Type B pancreatic cell (in vitro differentiated cells): ENCODE data around the gene ZDHHC14. TPM values are rescaled to one million over a fixed set of nuclear protein-coding genes. Genes with fewer than 3 reads are reported as not detected.

Experiments used
- DNase-seq: peaks from one replicate; pipeline ENCODE4 v3.0.0; 2021; ENCODE audit warnings: mixed read lengths; ENCODE audit not compliant: unreplicated experiment; ENCODE audit errors: extremely low spot score
- H3K27ac Mint-ChIP-seq: 2 replicates; pipeline ENCODE4 v1.8.0; 2021; ENCODE audit warnings: mild to moderate bottlenecking, mixed read lengths
- H3K27me3 Mint-ChIP-seq: 2 replicates; pipeline ENCODE4 v1.8.0; 2021; ENCODE audit warnings: mixed read lengths
- H3K36me3 Mint-ChIP-seq: 2 replicates; pipeline ENCODE4 v1.8.0; 2021; ENCODE audit warnings: mixed read lengths
- H3K4me1 Mint-ChIP-seq: one replicate; pipeline ENCODE4 v1.8.0; 2021; ENCODE audit warnings: mixed read lengths; ENCODE audit not compliant: unreplicated experiment
- H3K4me3 Mint-ChIP-seq: 2 replicates; pipeline ENCODE4 v1.8.0; 2021; ENCODE audit warnings: mild to moderate bottlenecking, mixed read lengths
- H3K9me3 Mint-ChIP-seq: 2 replicates; pipeline ENCODE4 v1.8.0; 2021; ENCODE audit warnings: mixed read lengths
- CTCF ChIP-seq: fragments of 200-600 bp; sonication (generic); conservative IDR thresholded peaks from 2 replicates; pipeline ENCODE4 v1.5.0; 2021; ENCODE audit warnings: antibody characterized with exemption, mild to moderate bottlenecking
- total RNA-seq: library from RNA; stranded (reverse); gene quantifications from 2 replicates; pipeline ENCODE4 v1.2.1, GENCODE V29; 2021; ENCODE audit warnings: low replicate concordance

The ZDHHC14 gene
- total RNA-seq, 1 donor from 2014 or later = 11.1 TPM

- DNase-seq = no peak
- Mint-ChIP-seq H3K27ac (no peak overlapping the region), H3K9me3 (no peaks in the 10 kb centered on the region), H3K27me3 (peaks cover 7% of the 10 kb centered on the region), H3K4me1 (peaks cover 10% of the 10 kb centered on the region), H3K36me3 (no peaks in the 10 kb centered on the region), H3K4me3 (no peak overlapping the region)
- TF ChIP-seq CTCF = no peak
Observed at GRCh38 chr6:157492741-157493140, 111.8 kb downstream of the ZDHHC14 start.

- DNase-seq = no peak
- no peaks in the 10 kb centered on the region for H3K9me3 Mint-ChIP-seq
- no peaks in the 10 kb centered on the region for H3K36me3 Mint-ChIP-seq
- TF ChIP-seq CTCF = no peak
- no peak overlapping the region for H3K27ac Mint-ChIP-seq
- H3K4me1 Mint-ChIP-seq = peaks cover 10% of the 10 kb centered on the region
- H3K4me3 Mint-ChIP-seq = no peak overlapping the region
- H3K27me3 Mint-ChIP-seq = peaks cover 7% of the 10 kb centered on the region
Observed at GRCh38 chr6:157493173-157493572, 112.2 kb downstream of the ZDHHC14 start.

GRCh38 chr6:157493576-157493975, 112.6 kb downstream of the ZDHHC14 start:
- Mint-ChIP-seq H3K4me3 (no peak overlapping the region), H3K4me1 (peaks cover 9% of the 10 kb centered on the region), H3K27me3 (peaks cover 7% of the 10 kb centered on the region), H3K27ac (no peak overlapping the region), H3K9me3 (no peaks in the 10 kb centered on the region), H3K36me3 (no peaks in the 10 kb centered on the region)
- DNase-seq = no peak
- no peak for TF ChIP-seq CTCF

- no peak for TF ChIP-seq CTCF
- Mint-ChIP-seq H3K27me3 (peaks cover 7% of the 10 kb centered on the region), H3K4me1 (peaks cover 4% of the 10 kb centered on the region), H3K27ac (no peak overlapping the region), H3K36me3 (no peaks in the 10 kb centered on the region), H3K4me3 (no peak overlapping the region), H3K9me3 (no peaks in the 10 kb centered on the region)
- no peak for DNase-seq
Observed at GRCh38 chr6:157494132-157494710, 113.2 kb downstream of the ZDHHC14 start.

- DNase-seq = no peak
- TF ChIP-seq CTCF = no peak
- Mint-ChIP-seq H3K4me1 (peaks cover 4% of the 10 kb centered on the region), H3K27ac (no peak overlapping the region), H3K9me3 (no peaks in the 10 kb centered on the region), H3K27me3 (no peaks in the 10 kb centered on the region), H3K4me3 (no peak overlapping the region), H3K36me3 (no peaks in the 10 kb centered on the region)
Observed at GRCh38 chr6:157496534-157497095, 115.6 kb downstream of the ZDHHC14 start.
